Vagina (tissue), 2 donors: ENCODE data around the gene SLC34A3. TPM values are rescaled to one million over a fixed set of nuclear protein-coding genes. Genes with fewer than 3 reads are reported as not detected.

ENCODE experiments used
- DNase-seq, 2 donors: peaks; one replicate each; pipeline ENCODE4 v3.0.0-alpha.2; 2017; ENCODE audit errors: extremely low spot score in 2 of 2
- H3K27ac ChIP-seq: fragments of 200-600 bp; sonication (generic); one replicate; pipeline ENCODE4 v1.5.1; 2019
- H3K27me3 ChIP-seq: fragments of 200-600 bp; sonication (generic); one replicate; pipeline ENCODE4 v1.5.1; 2019
- H3K36me3 ChIP-seq, 2 donors: fragments of 200-600 bp; sonication (generic); one replicate each; pipeline ENCODE4 v1.5.1; 2017 to 2019
- H3K4me1 ChIP-seq: fragments of 200-600 bp; sonication (generic); one replicate; pipeline ENCODE4 v1.5.1; 2019
- H3K4me3 ChIP-seq, 2 donors: fragments of 200-600 bp; sonication (generic); 1 replicate in 1 of 2; 2 replicates in 1 of 2; pipeline ENCODE4 v1.5.1; 2016 to 2019
- H3K9me3 ChIP-seq: fragments of 200-600 bp; sonication (generic); one replicate; pipeline ENCODE4 v1.5.1; 2019
- POLR2A ChIP-seq, 2 donors: fragments of 450-650 bp; IDR thresholded peaks; one replicate each; pipeline ENCODE4 v1.6.1; 2017; ENCODE audit warnings: antibody characterized with exemption in 2 of 2, mild to moderate bottlenecking in 2 of 2, moderate library complexity in 2 of 2
- POLR2AphosphoS5 ChIP-seq, 2 donors: sonication (generic); formaldehyde crosslinking; IDR thresholded peaks; one replicate each; pipeline ENCODE4 v1.9.0; 2017; ENCODE audit warnings: antibody characterized with exemption in 2 of 2, mild to moderate bottlenecking in 2 of 2, low read depth in 1 of 2; ENCODE audit not compliant: insufficient read depth in 1 of 2
- intact Hi-C: fragments of 100-400 bp; cut with DNase I; formaldehyde crosslinking; loops from one replicate; pipeline ENCODE4 v1.15.1; 2023
- total RNA-seq: library from RNA; depleted of rRNA; stranded (reverse); fragments of >200 nt; gene quantifications from one replicate; pipeline ENCODE4 v1.2.3, GENCODE V29; 2016
- TF ChIP-seq, protein P1 (sequence below), 3 experiments: fragments of 450-650 bp in 2 of 3; fragments of 200-600 bp in 1 of 3; sonication (generic) in 1 of 3; IDR thresholded peaks; one replicate each; pipeline ENCODE4 v1.5.1; 2017 to 2019; ENCODE audit warnings: antibody characterized with exemption in 3 of 3, mild to moderate bottlenecking in 2 of 3, moderate library complexity in 2 of 3

Gene SLC34A3
- total RNA-seq, 1 donor from 2014 or later, result not detected

DNA sequence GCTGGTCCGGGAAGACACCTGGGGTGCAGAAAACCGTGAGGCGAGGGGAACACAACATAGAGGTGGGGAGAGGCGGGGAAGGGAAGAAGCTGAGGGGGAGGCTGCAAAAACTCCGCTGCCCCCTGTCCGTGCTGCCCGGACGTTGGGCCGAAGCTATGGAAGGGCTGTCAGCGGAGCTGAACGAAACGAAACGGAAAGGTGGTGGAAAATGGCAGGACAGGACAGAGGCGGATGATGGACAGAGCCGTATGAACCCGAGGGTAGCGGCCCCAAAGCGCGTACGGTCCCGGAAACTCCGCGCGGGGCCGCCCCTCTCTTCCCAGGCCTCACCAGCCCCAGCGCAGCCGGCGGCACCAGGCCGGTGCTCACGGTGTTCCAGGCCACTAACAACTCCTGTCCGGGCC is 42.6 kb upstream of the SLC34A3 start:
- intact Hi-C loops, result no loop called here

DNA sequence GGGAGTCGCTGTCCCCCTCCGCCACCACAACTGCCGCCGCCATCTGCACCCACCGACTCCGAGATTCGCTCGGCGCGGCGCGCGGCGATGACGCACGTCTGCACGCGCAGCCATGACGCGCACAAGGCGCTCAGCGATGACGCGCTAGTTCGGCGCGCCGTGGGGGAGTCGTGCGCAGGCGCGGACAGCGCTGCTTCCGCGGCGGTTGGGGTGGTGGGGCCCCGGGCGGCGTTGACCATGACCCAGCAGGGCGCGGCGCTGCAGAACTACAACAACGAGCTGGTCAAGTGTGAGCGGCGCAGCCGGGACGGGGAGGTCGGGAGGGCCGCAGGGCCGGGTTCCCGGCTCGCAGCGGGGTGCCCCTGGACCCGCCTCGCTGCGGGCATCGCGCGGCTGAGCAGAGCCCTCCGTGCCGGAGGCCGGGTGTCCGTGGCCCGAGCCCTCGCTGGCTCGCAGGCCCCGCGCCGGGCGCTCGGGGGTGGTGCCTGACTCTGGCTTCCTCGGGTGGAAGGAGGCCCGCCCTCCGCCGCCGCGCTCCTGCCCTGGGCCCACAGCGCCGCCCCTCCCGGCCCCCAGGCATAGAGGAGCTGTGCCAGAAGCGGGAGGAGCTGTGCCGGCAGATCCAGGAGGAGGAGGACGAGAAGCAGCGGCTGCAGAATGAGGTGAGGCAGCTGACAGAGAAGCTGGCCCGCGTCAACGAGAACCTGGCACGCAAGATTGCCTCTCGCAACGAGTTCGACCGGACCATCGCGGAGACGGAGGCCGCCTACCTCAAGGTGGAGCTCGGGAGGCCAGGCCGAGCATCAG is 42.0 kb upstream of the SLC34A3 start, which contains the start of the genes ANAPC2 and SSNA1:
TSS of gene ANAPC2 (minus strand) at position 71 of the 807 bp plus-strand sequence. CDS start at position 43, 28 bp downstream.
TSS of gene SSNA1 (plus strand) at position 187 of the 807 bp plus-strand sequence. CDS start at position 238, 51 bp downstream.
- H3K4me3 ChIP-seq, result peak within 1 kb of the TSS; percentile 70 to 88
- intact Hi-C loops, result no loop called here
- H3K9me3 ChIP-seq, result no peaks in the 10 kb centered on the region
- no peaks in the 10 kb centered on the region for H3K27me3 ChIP-seq
- DNase-seq, result peak in 1 of 2 donors; percentile 92
- peaks cover 50% of the 10 kb centered on the region for H3K4me1 ChIP-seq
- peak in 1 of 2 donors; percentile 79 for TF ChIP-seq POLR2A (IDR thresholded peaks at IDR 0.05)
- TF ChIP-seq POLR2AphosphoS5 (IDR thresholded peaks at IDR 0.05; ENCODE audit: insufficient read depth in 1 of 2, low read depth in 1 of 2), result peak; percentile 89 to 95
- TF ChIP-seq, protein P1, sequence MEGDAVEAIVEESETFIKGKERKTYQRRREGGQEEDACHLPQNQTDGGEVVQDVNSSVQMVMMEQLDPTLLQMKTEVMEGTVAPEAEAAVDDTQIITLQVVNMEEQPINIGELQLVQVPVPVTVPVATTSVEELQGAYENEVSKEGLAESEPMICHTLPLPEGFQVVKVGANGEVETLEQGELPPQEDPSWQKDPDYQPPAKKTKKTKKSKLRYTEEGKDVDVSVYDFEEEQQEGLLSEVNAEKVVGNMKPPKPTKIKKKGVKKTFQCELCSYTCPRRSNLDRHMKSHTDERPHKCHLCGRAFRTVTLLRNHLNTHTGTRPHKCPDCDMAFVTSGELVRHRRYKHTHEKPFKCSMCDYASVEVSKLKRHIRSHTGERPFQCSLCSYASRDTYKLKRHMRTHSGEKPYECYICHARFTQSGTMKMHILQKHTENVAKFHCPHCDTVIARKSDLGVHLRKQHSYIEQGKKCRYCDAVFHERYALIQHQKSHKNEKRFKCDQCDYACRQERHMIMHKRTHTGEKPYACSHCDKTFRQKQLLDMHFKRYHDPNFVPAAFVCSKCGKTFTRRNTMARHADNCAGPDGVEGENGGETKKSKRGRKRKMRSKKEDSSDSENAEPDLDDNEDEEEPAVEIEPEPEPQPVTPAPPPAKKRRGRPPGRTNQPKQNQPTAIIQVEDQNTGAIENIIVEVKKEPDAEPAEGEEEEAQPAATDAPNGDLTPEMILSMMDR (IDR thresholded peaks at IDR 0.05), result peak in 1 of 3 experiments; percentile 23
- H3K27ac ChIP-seq, result peak within 1 kb of the TSS; percentile 93
- H3K36me3 ChIP-seq, result peaks cover 0 to 20% of the 10 kb centered on the region in 2 donors

More for the DNA sequence above, 42.6 kb upstream of the SLC34A3 start:
- peak overlapping the region; percentile 93 for H3K27ac ChIP-seq
- peaks cover 50% of the 10 kb centered on the region for H3K4me1 ChIP-seq
- no peaks in the 10 kb centered on the region for H3K27me3 ChIP-seq
- H3K4me3 ChIP-seq, result peak overlapping the region; percentile 70 to 88
- peaks cover 0 to 26% of the 10 kb centered on the region in 2 donors for H3K36me3 ChIP-seq
- H3K9me3 ChIP-seq, result no peaks in the 10 kb centered on the region
- TF ChIP-seq POLR2A (IDR thresholded peaks at IDR 0.05) (no peak), POLR2AphosphoS5 (IDR thresholded peaks at IDR 0.05; ENCODE audit: insufficient read depth in 1 of 2, low read depth in 1 of 2) (no peak)
- TF ChIP-seq, protein P1 (IDR thresholded peaks at IDR 0.05), result no peak
- DNase-seq, result no peak

DNA sequence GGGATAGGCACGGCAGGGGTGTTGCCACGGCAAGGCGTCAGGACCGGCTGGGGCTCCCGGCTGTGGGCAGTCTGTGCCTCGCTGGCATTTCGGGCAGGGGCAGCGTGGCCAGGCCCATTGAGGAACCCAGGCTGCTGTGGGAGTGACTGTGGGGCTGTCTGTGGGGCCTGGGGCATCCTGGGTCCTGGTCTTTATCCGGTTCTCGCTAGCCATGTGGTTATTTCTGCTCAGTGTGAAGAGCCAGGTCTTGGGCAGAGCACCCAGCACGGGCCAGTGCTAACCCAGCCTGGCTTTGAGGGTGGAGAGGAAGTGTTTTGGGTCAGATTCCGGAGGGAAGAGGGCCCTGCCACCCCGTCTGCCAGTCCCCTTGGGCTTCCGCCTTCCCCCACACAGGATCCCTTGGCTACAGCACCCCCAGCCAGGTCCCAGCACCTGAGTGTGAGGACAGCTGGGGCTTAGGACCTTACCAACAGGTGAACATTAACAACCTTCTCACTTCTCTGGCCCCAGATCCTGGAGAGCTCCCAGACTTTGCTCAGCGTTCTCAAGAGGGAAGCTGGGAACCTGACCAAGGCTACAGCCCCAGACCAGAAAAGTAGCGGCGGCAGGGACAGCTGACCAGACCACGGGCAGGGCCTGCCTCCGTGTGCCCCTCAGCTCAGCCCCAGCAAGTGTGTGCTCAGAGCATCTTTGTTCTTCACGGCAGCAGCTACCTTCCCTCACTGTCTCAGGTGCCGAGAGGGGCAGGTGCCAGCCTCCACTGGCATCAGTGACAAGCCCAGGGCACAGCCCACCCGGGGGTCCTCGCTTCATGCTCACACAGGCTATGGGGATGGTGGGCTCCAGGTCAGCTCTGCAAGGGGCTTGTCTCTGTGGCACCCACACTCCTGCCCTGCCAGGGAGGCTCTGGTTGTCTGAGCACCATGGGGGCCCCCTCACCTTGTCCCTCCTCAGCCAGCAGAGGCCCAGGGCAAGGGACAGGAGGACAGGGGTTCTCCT is 41.1 kb upstream of the SLC34A3 start:
- Histone ChIP-seq H3K36me3 (peaks cover 0 to 15% of the 10 kb centered on the region in 2 donors), H3K4me1 (peaks cover 55% of the 10 kb centered on the region), H3K9me3 (no peaks in the 10 kb centered on the region), H3K4me3 (peak overlapping the region; percentile 70 to 88), H3K27me3 (no peaks in the 10 kb centered on the region), H3K27ac (peak overlapping the region; percentile 93)
- TF ChIP-seq POLR2A (IDR thresholded peaks at IDR 0.05), result no peak
- no peak for TF ChIP-seq POLR2AphosphoS5 (IDR thresholded peaks at IDR 0.05; ENCODE audit: insufficient read depth in 1 of 2, low read depth in 1 of 2)
- TF ChIP-seq, protein P1 (IDR thresholded peaks at IDR 0.05), result no peak
- no peak for DNase-seq
- intact Hi-C loops, result loop anchor here (5.0 kb wide), 1 partner anchor 38 kb away; the partner anchor contains the start of genes CYSRT1 and RNF224

DNA sequence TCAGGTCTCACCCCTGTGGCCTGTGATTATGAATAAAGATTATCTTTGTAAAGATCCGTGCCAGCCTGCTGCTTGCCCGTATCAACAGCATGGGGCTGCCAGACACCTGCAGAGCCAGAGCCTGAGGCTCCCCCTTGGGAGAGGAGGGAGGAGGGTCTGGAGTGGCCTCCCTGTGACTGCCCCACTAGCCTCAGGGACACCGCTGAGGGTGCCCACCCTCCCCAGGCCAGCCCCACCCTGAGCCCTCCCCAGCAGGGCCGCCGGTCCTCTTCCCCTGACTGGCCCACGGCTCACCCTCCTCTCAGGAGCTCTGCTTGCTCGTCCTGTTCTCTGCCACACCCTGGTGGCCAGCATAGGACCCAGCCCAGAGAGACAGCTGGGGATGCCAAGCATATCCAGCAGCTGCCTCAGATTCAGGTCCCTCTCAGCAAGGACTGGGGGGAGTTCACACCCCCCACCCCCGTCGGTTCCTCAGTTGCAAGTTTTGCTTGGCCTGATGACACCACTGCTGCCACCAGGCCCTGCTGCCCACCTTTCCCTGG is 40.3 kb upstream of the SLC34A3 start:
- H3K36me3 ChIP-seq, result peaks cover 0 to 12% of the 10 kb centered on the region in 2 donors
- H3K27me3 ChIP-seq, result no peaks in the 10 kb centered on the region
- intact Hi-C loops, result loop anchor here (5.0 kb wide), 1 partner anchor 37 kb away; the partner anchor contains the start of genes CYSRT1 and RNF224
- H3K27ac ChIP-seq, result peak overlapping the region; percentile 93
- DNase-seq, result no peak
- no peaks in the 10 kb centered on the region for H3K9me3 ChIP-seq
- H3K4me1 ChIP-seq, result peaks cover 56% of the 10 kb centered on the region
- no peak for TF ChIP-seq POLR2A (IDR thresholded peaks at IDR 0.05)
- TF ChIP-seq POLR2AphosphoS5 (IDR thresholded peaks at IDR 0.05; ENCODE audit: insufficient read depth in 1 of 2, low read depth in 1 of 2), result no peak
- TF ChIP-seq, protein P1 (IDR thresholded peaks at IDR 0.05), result no peak
- H3K4me3 ChIP-seq, result peak overlapping the region; percentile 70 to 88
